ENCODE data around the gene EMILIN3.

- TF ChIP-seq, protein P1, sequence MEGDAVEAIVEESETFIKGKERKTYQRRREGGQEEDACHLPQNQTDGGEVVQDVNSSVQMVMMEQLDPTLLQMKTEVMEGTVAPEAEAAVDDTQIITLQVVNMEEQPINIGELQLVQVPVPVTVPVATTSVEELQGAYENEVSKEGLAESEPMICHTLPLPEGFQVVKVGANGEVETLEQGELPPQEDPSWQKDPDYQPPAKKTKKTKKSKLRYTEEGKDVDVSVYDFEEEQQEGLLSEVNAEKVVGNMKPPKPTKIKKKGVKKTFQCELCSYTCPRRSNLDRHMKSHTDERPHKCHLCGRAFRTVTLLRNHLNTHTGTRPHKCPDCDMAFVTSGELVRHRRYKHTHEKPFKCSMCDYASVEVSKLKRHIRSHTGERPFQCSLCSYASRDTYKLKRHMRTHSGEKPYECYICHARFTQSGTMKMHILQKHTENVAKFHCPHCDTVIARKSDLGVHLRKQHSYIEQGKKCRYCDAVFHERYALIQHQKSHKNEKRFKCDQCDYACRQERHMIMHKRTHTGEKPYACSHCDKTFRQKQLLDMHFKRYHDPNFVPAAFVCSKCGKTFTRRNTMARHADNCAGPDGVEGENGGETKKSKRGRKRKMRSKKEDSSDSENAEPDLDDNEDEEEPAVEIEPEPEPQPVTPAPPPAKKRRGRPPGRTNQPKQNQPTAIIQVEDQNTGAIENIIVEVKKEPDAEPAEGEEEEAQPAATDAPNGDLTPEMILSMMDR (IDR thresholded peaks at IDR 0.05 in 4 of 5, conservative IDR thresholded peaks at IDR 0.05 in 1 of 5), result no peak
- no peak for TF ChIP-seq POLR2A (IDR thresholded peaks at IDR 0.05)
Observed at GRCh38 chr20:41349266-41349665, 17.4 kb downstream of the EMILIN3 start.
